ENCODE measurements around the gene SPACA7.

The SPACA7 gene

GRCh38 chr13:112449545-112449930, 73.4 kb downstream of the SPACA7 start:
- DNase-seq = no peak

GRCh38 chr13:112450118-112450903, 74.2 kb downstream of the SPACA7 start:
- no peak for DNase-seq

GRCh38 chr13:112450904-112451240, 74.7 kb downstream of the SPACA7 start:
- peak; percentile 87 for DNase-seq

- DNase-seq = peak; percentile 80
Measured at GRCh38 chr13:112451512-112452379, 75.6 kb downstream of the SPACA7 start.

GRCh38 chr13:112452380-112453206, 76.4 kb downstream of the SPACA7 start:
- peak; percentile 26 for DNase-seq

GRCh38 chr13:112453207-112453829, 77.2 kb downstream of the SPACA7 start:
- DNase-seq = no peak

- no peak for DNase-seq
Measured at GRCh38 chr13:112453874-112454647, 77.9 kb downstream of the SPACA7 start.

- no peak for DNase-seq
Measured at GRCh38 chr13:112454648-112455334, 78.6 kb downstream of the SPACA7 start.

- no peak for DNase-seq
Measured at GRCh38 chr13:112455476-112456059, 79.4 kb downstream of the SPACA7 start.

GRCh38 chr13:112456138-112457056, 80.2 kb downstream of the SPACA7 start:
- no peak for DNase-seq

- no peak for DNase-seq
Measured at GRCh38 chr13:112457081-112457480, 80.9 kb downstream of the SPACA7 start.

- no peak for DNase-seq
Measured at GRCh38 chr13:112457485-112457884, 81.3 kb downstream of the SPACA7 start.

GRCh38 chr13:112462408-112462807, 86.3 kb downstream of the SPACA7 start:
- DNase-seq = no peak

GRCh38 chr13:112464720-112465119, 88.6 kb downstream of the SPACA7 start:
- no peak for DNase-seq

- no peak for DNase-seq
Measured at GRCh38 chr13:112465251-112466131, 89.3 kb downstream of the SPACA7 start.

GRCh38 chr13:112466132-112467058, 90.2 kb downstream of the SPACA7 start:
- DNase-seq = no peak

- no peak for DNase-seq
Measured at GRCh38 chr13:112467236-112467635, 91.1 kb downstream of the SPACA7 start.

GRCh38 chr13:112468069-112468468, 91.9 kb downstream of the SPACA7 start:
- no peak for DNase-seq

Data from NCI-H345 (cell line).